HG02884 (cell line): Measurements from ENCODE around the gene POLR1D.

Experiments used
- ATAC-seq: cut with Tn5 transposase; IDR thresholded peaks from one replicate; pipeline ENCODE4 v1.9.1; 2021; ENCODE audit warnings: mild to moderate bottlenecking, moderate library complexity; ENCODE audit not compliant: unreplicated experiment

POLR1D gene

GRCh38 chr13:27637289-27637626, 15.6 kb downstream of the POLR1D start:
- no peak for ATAC-seq

- no peak for ATAC-seq
Measured at GRCh38 chr13:27638001-27638400, 16.3 kb downstream of the POLR1D start.

GRCh38 chr13:27638521-27638920, 16.8 kb downstream of the POLR1D start:
- no peak for ATAC-seq

GRCh38 chr13:27639186-27639585, 17.5 kb downstream of the POLR1D start:
- no peak for ATAC-seq

DNA sequence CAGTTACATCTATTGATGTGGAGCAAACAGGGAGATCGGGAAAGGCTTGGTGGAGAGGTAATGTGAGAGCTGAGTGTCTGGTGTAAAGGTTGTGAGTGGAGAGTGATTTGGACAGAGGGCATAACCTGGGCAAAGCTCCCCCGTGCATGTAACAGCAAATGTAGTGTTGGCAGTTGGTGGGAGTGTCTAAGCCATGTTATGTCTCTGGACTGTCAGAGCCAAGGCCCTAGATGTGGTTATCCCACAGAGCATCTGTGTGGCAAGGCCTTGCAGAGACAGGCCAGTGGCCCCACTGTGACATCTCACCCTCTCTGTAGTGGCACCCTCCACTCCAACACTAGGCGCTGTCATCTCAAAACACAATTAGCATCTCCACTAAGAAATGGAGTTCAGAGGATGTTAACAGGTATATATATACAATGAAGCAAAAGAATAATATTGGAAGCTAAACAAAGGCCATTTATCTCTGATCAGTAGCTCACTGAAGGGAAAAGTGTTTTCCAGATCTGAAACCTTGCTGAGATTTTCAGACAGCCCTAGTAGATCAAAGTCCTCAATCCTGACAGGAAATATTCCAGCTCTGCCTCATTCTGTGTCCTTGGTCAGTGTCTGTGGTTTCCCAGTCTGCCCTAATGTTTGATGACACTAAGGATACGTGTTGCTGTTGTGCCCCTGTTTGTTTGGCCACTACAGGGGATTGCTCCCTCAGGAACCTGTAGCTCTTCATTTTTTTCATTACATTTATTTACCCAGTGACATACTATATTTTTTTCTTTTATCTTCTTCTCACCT, 20.2 kb downstream of the POLR1D start:
- no peak for ATAC-seq

GRCh38 chr13:27643334-27644132, 21.8 kb downstream of the POLR1D start:
- ATAC-seq, result no peak

GRCh38 chr13:27644302-27644701, 22.6 kb downstream of the POLR1D start:
- no peak for ATAC-seq

GRCh38 chr13:27650312-27650711, 28.6 kb downstream of the POLR1D start:
- ATAC-seq, result no peak

- no peak for ATAC-seq
Measured at GRCh38 chr13:27654059-27654458, 32.4 kb downstream of the POLR1D start.

- ATAC-seq, result no peak
Measured at GRCh38 chr13:27654816-27655215, 33.1 kb downstream of the POLR1D start.

GRCh38 chr13:27657724-27658123, 36.0 kb downstream of the POLR1D start:
- no peak for ATAC-seq

GRCh38 chr13:27658546-27658945, 36.9 kb downstream of the POLR1D start:
- ATAC-seq, result no peak

GRCh38 chr13:27659145-27659865, 37.6 kb downstream of the POLR1D start:
- ATAC-seq, result no peak

DNA sequence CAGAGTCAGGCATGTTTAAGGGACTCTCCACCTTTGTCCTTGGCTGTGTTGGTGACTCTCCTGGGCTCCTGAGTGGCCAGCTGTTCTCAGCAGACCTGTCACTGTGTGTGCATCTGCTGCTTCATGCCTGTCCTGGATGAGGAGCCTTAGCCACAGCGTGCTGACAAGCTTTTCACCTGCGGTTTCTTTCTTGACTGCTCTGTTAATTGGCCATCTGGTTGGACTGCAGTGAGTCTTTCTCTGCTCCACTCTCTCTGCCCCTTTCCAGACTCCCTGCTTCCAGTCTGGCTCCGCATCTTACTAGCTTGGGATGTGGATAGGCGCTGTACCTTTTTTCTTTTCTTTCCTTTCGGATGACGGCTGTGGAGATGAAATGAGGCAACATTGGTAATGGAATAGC, 38.8 kb downstream of the POLR1D start:
- no peak for ATAC-seq

DNA sequence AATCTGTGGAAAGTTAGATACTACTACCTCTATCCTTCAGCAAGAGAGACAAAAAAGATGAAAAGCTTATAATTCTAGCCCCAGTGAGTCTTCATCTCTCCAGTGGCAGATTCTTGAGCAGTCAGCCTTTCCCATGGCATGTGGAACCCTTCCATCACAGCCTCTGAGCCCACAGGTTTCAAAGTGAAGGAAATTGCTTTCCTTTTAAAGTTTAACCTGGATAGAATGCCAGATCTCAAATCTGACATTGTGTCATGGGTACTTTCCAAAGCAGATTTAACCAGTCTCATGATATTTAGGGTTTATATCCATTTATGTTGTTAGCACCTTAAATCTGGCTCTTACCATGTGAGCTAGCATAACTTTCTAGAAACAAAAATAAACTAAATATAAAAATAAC, 39.3 kb downstream of the POLR1D start:
- ATAC-seq, result no peak

GRCh38 chr13:27662738-27663470, 41.2 kb downstream of the POLR1D start:
- no peak for ATAC-seq

- ATAC-seq, result no peak
Measured at GRCh38 chr13:27663947-27664346, 42.3 kb downstream of the POLR1D start.

DNA sequence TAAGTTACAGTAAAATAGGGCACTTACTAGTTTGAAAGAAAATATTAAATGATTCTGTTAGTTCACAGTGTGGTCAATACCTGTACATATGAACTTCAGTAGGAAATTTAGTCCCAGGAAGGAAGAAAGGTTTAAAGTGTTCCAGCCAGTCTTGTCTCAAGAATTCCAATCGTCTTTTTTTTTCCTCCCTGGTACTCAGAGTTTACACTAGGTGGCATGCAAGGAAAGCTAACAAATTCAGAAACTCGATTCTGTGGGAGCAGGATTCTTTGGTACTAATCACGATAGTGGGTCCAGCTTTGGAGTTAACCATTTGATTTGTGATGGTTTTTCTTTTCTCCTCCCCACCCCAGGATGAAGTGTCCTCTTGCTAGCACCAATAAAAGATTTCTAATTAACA, 43.6 kb downstream of the POLR1D start:
- no peak for ATAC-seq

GRCh38 chr13:27665761-27666160, 44.1 kb downstream of the POLR1D start:
- no peak for ATAC-seq

GRCh38 chr13:27666951-27667350, 45.3 kb downstream of the POLR1D start:
- ATAC-seq, result no peak

- ATAC-seq, result no peak
Measured at GRCh38 chr13:27667946-27668345, 46.3 kb downstream of the POLR1D start.
